WTC11 (cell line): Measurements from ENCODE around the gene S1PR3. TPM values are rescaled to one million over a fixed set of nuclear protein-coding genes. Genes with fewer than 3 reads are reported as not detected.

Experiments used
- ATAC-seq: fragments of 200-7000 bp; cut with Tn5 transposase; 2 replicates; pipeline ENCODE4 v1.10.0; 2021; ENCODE audit warnings: mild to moderate bottlenecking, moderate library complexity
- CTCF ChIA-PET: fragments of 300-600 bp; sonication (Branson Sonifier 250); formaldehyde crosslinking; loops from one replicate; lab custom pipeline; 2021; ENCODE audit warnings: antibody characterized with exemption; lab: Charles Lee
- POLR2A ChIA-PET: fragments of 350-600 bp; sonication (Branson Sonifier 250); formaldehyde crosslinking; loops from one replicate; lab custom pipeline; 2021; ENCODE audit warnings: antibody characterized with exemption; lab: Charles Lee
- DNase-seq: peaks from one replicate; pipeline ENCODE4 v3.0.0; 2021; ENCODE audit warnings: low spot score
- H3K27ac Mint-ChIP-seq: 2 replicates; pipeline ENCODE4 v1.8.0; 2021; ENCODE audit warnings: mixed read lengths
- H3K27me3 Mint-ChIP-seq: 2 replicates; pipeline ENCODE4 v1.8.0; 2021; ENCODE audit warnings: low read depth, mild to moderate bottlenecking, moderate library complexity, mixed read lengths
- H3K36me3 Mint-ChIP-seq: 2 replicates; pipeline ENCODE4 v1.8.0; 2021; ENCODE audit warnings: mixed read lengths
- H3K4me1 Mint-ChIP-seq: 2 replicates; pipeline ENCODE4 v1.8.0; 2022; ENCODE audit warnings: mixed read lengths
- H3K4me3 Mint-ChIP-seq: 2 replicates; pipeline ENCODE4 v1.8.0; 2021; ENCODE audit warnings: mild to moderate bottlenecking, moderate library complexity, mixed read lengths
- H3K9me3 Mint-ChIP-seq: 2 replicates; pipeline ENCODE4 v1.8.0; 2021; ENCODE audit warnings: mixed read lengths
- AFF4 ChIP-seq: sonication (generic); formaldehyde crosslinking; IDR thresholded peaks from 2 replicates; pipeline ENCODE4 v1.8.1; 2023; ENCODE audit warnings: mild to moderate bottlenecking, missing genetic modification reagents, borderline replicate concordance
- ATF3 ChIP-seq: sonication (generic); formaldehyde crosslinking; conservative IDR thresholded peaks from 2 replicates; pipeline ENCODE4 v1.8.1; 2022; ENCODE audit warnings: mild to moderate bottlenecking, missing genetic modification reagents
- CTCF ChIP-seq: fragments of 200-600 bp; IDR thresholded peaks from 2 replicates; pipeline ENCODE4 v1.8.0; 2022; ENCODE audit warnings: antibody characterized with exemption
- ERG ChIP-seq: fragments of 250-450 bp; sonication (Bioruptor Pico); IDR thresholded peaks from 2 replicates; pipeline ENCODE4 v1.8.0; 2021; ENCODE audit warnings: mild to moderate bottlenecking
- FOXP4 ChIP-seq: sonication (generic); formaldehyde crosslinking; IDR thresholded peaks from 2 replicates; pipeline ENCODE4 v1.8.0; 2022; ENCODE audit warnings: mild to moderate bottlenecking, missing genetic modification reagents
- MLX ChIP-seq: sonication (generic); formaldehyde crosslinking; IDR thresholded peaks from 2 replicates; pipeline ENCODE4 v1.8.1; 2023; ENCODE audit warnings: mild to moderate bottlenecking, missing genetic modification reagents, moderate library complexity
- NFYB ChIP-seq: sonication (generic); formaldehyde crosslinking; conservative IDR thresholded peaks from 2 replicates; pipeline ENCODE4 v1.8.0; 2022; ENCODE audit warnings: low read depth, missing genetic modification reagents
- ZBTB21 ChIP-seq: sonication (generic); formaldehyde crosslinking; IDR thresholded peaks from 2 replicates; pipeline ENCODE4 v1.8.1; 2023; ENCODE audit warnings: mild to moderate bottlenecking, missing genetic modification reagents, borderline replicate concordance
- ZNF423 ChIP-seq: fragments of 250-450 bp; sonication (Bioruptor Pico); IDR thresholded peaks from 2 replicates; pipeline ENCODE4 v2.1.2; 2022; ENCODE audit warnings: mild to moderate bottlenecking, moderate library complexity
- ZNF512 ChIP-seq: sonication (generic); formaldehyde crosslinking; IDR thresholded peaks from 2 replicates; pipeline ENCODE4 v1.8.1; 2022; ENCODE audit warnings: missing genetic modification reagents, borderline replicate concordance
- ZNF671 ChIP-seq: fragments of 250-450 bp; sonication (Bioruptor Pico); IDR thresholded peaks from 2 replicates; pipeline ENCODE4 v1.8.0; 2021; ENCODE audit warnings: mild to moderate bottlenecking
- total RNA-seq: library from RNA; stranded (reverse); gene quantifications from 3 replicates; pipeline ENCODE4 v1.2.3, GENCODE V29; 2021

Gene S1PR3
- total RNA-seq, 1 experiment from 2014 or later: 7.1 TPM

GRCh38 chr9:89022001-89022759, 30.9 kb downstream of the S1PR3 start (continued):
- no peak for TF ChIP-seq ZNF512
- no peak for TF ChIP-seq ATF3 (CRISPR knock-in tag)

GRCh38 chr9:89022902-89023301, 31.6 kb downstream of the S1PR3 start:
- DNase-seq (no peak), ATAC-seq (no peak)
- POLR2A ChIA-PET: no interaction called here
- H3K4me1 Mint-ChIP-seq: peaks cover 19% of the 10 kb centered on the region
- CTCF ChIA-PET: no interaction called here
- H3K27me3 Mint-ChIP-seq: no peaks in the 10 kb centered on the region
- H3K9me3 Mint-ChIP-seq: peaks cover 11% of the 10 kb centered on the region
- no peak overlapping the region for H3K4me3 Mint-ChIP-seq
- H3K27ac Mint-ChIP-seq: no peak overlapping the region
- TF ChIP-seq FOXP4 (CRISPR knock-in tag) (no peak), CTCF (no peak), ZNF423 (no peak), AFF4 (CRISPR knock-in tag) (no peak), NFYB (CRISPR knock-in tag) (no peak), ERG (no peak), ZNF671 (CRISPR knock-in tag) (no peak), MLX (CRISPR knock-in tag) (no peak), ZBTB21 (no peak)
- peaks cover 13% of the 10 kb centered on the region for H3K36me3 Mint-ChIP-seq
